Liver (tissue), 9 donors: ENCODE measurements around the gene THAP10. TPM values are rescaled to one million over a fixed set of nuclear protein-coding genes. Genes with fewer than 3 reads are reported as not detected.

Source experiments
- DNase-seq: peaks from one replicate; pipeline ENCODE4 v3.0.0-alpha.2; 2017; ENCODE audit warnings: low spot score
- H3K27ac ChIP-seq, 2 donors: one replicate each; pipeline ENCODE4 v1.7.0; 2013; ENCODE audit warnings: inconsistent platforms in 2 of 2, low read length in 2 of 2, control low read depth in 1 of 2, low read depth in 1 of 2, mild to moderate bottlenecking in 1 of 2
- H3K27me3 ChIP-seq, 4 donors: one replicate each; pipeline versions ENCODE4 v1.6.1 to v1.7.0; 2013; ENCODE audit warnings: low read length in 3 of 4, inconsistent platforms in 1 of 4, mild to moderate bottlenecking in 1 of 4, moderate library complexity in 1 of 4; ENCODE audit not compliant: control insufficient read depth in 4 of 4, insufficient read depth in 4 of 4
- H3K36me3 ChIP-seq, 4 donors: one replicate each; pipeline versions ENCODE4 v1.6.1 to v1.7.0; 2013; ENCODE audit warnings: low read length in 3 of 4, mild to moderate bottlenecking in 3 of 4, low read depth in 1 of 4, moderate library complexity in 1 of 4; ENCODE audit not compliant: control insufficient read depth in 4 of 4, insufficient read depth in 3 of 4
- H3K4me1 ChIP-seq, 4 donors: one replicate each; pipeline versions ENCODE4 v1.6.1 to v1.7.0; 2013; ENCODE audit warnings: low read length in 3 of 4, mild to moderate bottlenecking in 3 of 4, moderate library complexity in 1 of 4; ENCODE audit not compliant: control insufficient read depth in 4 of 4, insufficient read depth in 4 of 4
- H3K4me3 ChIP-seq, 3 donors: one replicate each; pipeline versions ENCODE4 v1.6.1 to v1.7.0; 2013; ENCODE audit warnings: low read length in 3 of 3, control low read depth in 1 of 3, low read depth in 1 of 3, mild to moderate bottlenecking in 1 of 3
- H3K9ac ChIP-seq, 2 donors: one replicate each; pipeline ENCODE4 v1.7.0; 2013; ENCODE audit warnings: low read length in 2 of 2, mild to moderate bottlenecking in 2 of 2, moderate library complexity in 2 of 2, control low read depth in 1 of 2, low read depth in 1 of 2
- H3K9me3 ChIP-seq, 4 donors: one replicate each; pipeline versions ENCODE4 v1.6.1 to v1.7.0; 2013; ENCODE audit warnings: low read length in 3 of 4; ENCODE audit not compliant: control insufficient read depth in 4 of 4
- ATF3 ChIP-seq: IDR thresholded peaks from 2 replicates; pipeline ENCODE4 v1.6.1; 2016; ENCODE audit warnings: antibody characterized with exemption
- CTCF ChIP-seq: fragments of 150-350 bp; IDR thresholded peaks from 2 replicates; pipeline ENCODE4 v1.5.1; 2017; ENCODE audit warnings: improper control_type of control experiment, low read depth, low read length; ENCODE audit not compliant: missing input control
- EGR1 ChIP-seq, 2 donors: IDR thresholded peaks; 2 replicates each; pipeline ENCODE4 v1.6.1; 2016 to 2018; ENCODE audit warnings: antibody characterized with exemption in 2 of 2, low read depth in 2 of 2
- FOXA1 ChIP-seq: IDR thresholded peaks from 2 replicates; pipeline ENCODE4 v1.6.1; 2016; ENCODE audit warnings: antibody characterized with exemption
- FOXA2 ChIP-seq: IDR thresholded peaks from 2 replicates; pipeline ENCODE4 v1.6.1; 2016; ENCODE audit warnings: antibody characterized with exemption
- GABPA ChIP-seq, 2 donors: IDR thresholded peaks in 1 of 2; conservative IDR thresholded peaks in 1 of 2; 2 replicates each; pipeline ENCODE4 v1.6.1; 2016; ENCODE audit warnings: antibody characterized with exemption in 2 of 2, mild to moderate bottlenecking in 1 of 2, moderate library complexity in 1 of 2
- HNF4A ChIP-seq, 2 donors: conservative IDR thresholded peaks; 2 replicates each; pipeline ENCODE4 v1.6.1; 2016; ENCODE audit warnings: antibody characterized with exemption in 2 of 2, mild to moderate bottlenecking in 2 of 2
- HNF4G ChIP-seq: IDR thresholded peaks from 2 replicates; pipeline ENCODE4 v1.6.1; 2016; ENCODE audit warnings: antibody characterized with exemption
- JUND ChIP-seq, 2 donors: IDR thresholded peaks; 2 replicates each; pipeline ENCODE4 v1.6.1; 2016; ENCODE audit warnings: antibody characterized with exemption in 2 of 2
- NR2F2 ChIP-seq: IDR thresholded peaks from 2 replicates; pipeline ENCODE4 v1.6.1; 2016; ENCODE audit warnings: antibody characterized with exemption
- RAD21 ChIP-seq, 2 donors: IDR thresholded peaks; 2 replicates each; pipeline ENCODE4 v1.6.1; 2016; ENCODE audit warnings: antibody characterized with exemption in 2 of 2, mild to moderate bottlenecking in 2 of 2
- RXRA ChIP-seq, 2 donors: IDR thresholded peaks; 2 replicates each; pipeline ENCODE4 v1.6.1; 2017 to 2018; ENCODE audit warnings: antibody characterized with exemption in 2 of 2, mild to moderate bottlenecking in 1 of 2
- SP1 ChIP-seq: IDR thresholded peaks from 2 replicates; pipeline ENCODE4 v1.6.1; 2018; ENCODE audit warnings: antibody characterized with exemption, mild to moderate bottlenecking
- TAF1 ChIP-seq: conservative IDR thresholded peaks from 2 replicates; pipeline ENCODE4 v1.6.1; 2016; ENCODE audit warnings: antibody characterized with exemption, mild to moderate bottlenecking
- YY1 ChIP-seq: IDR thresholded peaks from 2 replicates; pipeline ENCODE4 v1.6.1; 2016; ENCODE audit warnings: antibody characterized with exemption, mild to moderate bottlenecking
- WGBS: extraction: QIAGEN DNeasy Blood & Tissue Kit; methylation state at CpG from one replicate; pipeline ENCODE4 v1.1.7; 2013; 5-methylcytosine and 5-hydroxymethylcytosine counted together
- polyA plus RNA-seq, 2 donors: library from polyadenylated mRNA; stranded (reverse) in 1 of 2; unstranded in 1 of 2; fragments of 200-250 nt in 1 of 2; fragments of >200 nt in 1 of 2; fragmentation: Nextera tagmentation in 1 of 2; extraction: Ambion mirVana in 1 of 2; gene quantifications; one replicate each; pipeline versions ENCODE4 v1.2.1 to v1.2.3, GENCODE V29; 2013 to 2015
- total RNA-seq, 2 donors: library from RNA; depleted of rRNA; stranded (reverse); fragments of >200 nt; gene quantifications; one replicate each; pipeline ENCODE4 v1.2.3, GENCODE V29; 2014
- TF ChIP-seq, protein P1 (sequence below): IDR thresholded peaks from 2 replicates; pipeline ENCODE4 v1.6.1; 2016; ENCODE audit warnings: antibody characterized with exemption
- TF ChIP-seq, protein P2 (sequence below): IDR thresholded peaks from 2 replicates; pipeline ENCODE4 v1.6.1; 2016; ENCODE audit warnings: antibody characterized with exemption
- donor health status: healthy.
- donor health status: healthy.
- donor health status: healthy.
- donor health status: healthy.
- donor health status: healthy.

The THAP10 gene
- total and polyA plus RNA-seq, 4 donors: 0.42 to 0.87 (median 0.73) TPM

DNA sequence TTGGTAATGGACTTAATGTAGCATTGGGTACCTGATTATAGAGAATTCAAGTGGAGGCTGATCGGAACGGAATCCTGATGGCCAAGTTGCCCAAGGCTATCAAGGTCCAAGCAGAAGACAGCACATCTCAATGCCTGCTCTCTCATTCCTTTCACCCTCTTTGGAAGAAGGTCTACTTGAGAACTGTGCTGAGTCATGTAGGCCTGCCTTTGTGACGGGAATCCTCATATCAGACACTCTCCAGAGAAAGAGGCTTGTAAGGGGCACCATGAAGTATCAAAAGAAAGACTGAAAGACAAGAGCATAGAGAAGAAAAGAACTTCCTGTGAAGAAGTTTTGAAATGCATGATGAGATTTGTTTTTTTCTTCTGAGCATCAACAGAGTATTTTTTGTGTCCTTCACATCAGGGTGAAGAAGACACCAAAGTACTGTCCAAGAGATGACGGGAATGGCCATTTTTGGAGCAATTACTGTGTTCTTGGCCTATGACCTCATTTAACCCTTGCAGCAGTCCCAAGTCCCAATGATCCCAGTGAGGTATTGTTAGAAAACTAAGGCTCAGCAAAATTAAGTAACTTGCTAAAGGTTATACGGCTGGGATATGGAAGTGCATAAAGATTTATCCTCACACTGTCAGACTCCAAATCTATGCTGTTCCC is 25.1 kb downstream of the THAP10 start (continued):
- no peak for TF ChIP-seq HNF4G
- TF ChIP-seq, protein P1, sequence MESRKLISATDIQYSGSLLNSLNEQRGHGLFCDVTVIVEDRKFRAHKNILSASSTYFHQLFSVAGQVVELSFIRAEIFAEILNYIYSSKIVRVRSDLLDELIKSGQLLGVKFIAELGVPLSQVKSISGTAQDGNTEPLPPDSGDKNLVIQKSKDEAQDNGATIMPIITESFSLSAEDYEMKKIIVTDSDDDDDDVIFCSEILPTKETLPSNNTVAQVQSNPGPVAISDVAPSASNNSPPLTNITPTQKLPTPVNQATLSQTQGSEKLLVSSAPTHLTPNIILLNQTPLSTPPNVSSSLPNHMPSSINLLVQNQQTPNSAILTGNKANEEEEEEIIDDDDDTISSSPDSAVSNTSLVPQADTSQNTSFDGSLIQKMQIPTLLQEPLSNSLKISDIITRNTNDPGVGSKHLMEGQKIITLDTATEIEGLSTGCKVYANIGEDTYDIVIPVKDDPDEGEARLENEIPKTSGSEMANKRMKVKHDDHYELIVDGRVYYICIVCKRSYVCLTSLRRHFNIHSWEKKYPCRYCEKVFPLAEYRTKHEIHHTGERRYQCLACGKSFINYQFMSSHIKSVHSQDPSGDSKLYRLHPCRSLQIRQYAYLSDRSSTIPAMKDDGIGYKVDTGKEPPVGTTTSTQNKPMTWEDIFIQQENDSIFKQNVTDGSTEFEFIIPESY: no peak
- TF ChIP-seq HNF4A (conservative IDR thresholded peaks at IDR 0.05): no peak
- no peak for TF ChIP-seq RAD21 (IDR thresholded peaks at IDR 0.05)
- TF ChIP-seq, protein P2, sequence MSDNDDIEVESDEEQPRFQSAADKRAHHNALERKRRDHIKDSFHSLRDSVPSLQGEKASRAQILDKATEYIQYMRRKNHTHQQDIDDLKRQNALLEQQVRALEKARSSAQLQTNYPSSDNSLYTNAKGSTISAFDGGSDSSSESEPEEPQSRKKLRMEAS: no peak

- H3K9me3 ChIP-seq: no peaks in the 10 kb centered on the region
- no peak overlapping the region for H3K27ac ChIP-seq
- H3K36me3 ChIP-seq: no peaks in the 10 kb centered on the region
- DNase-seq: no peak
- no peak overlapping the region for H3K4me3 ChIP-seq
- WGBS: 63% methylated on average over 4 of the region's 4 CpGs
- no peaks in the 10 kb centered on the region for H3K27me3 ChIP-seq
- no peaks in the 10 kb centered on the region for H3K4me1 ChIP-seq
- no peak for TF ChIP-seq HNF4G
- TF ChIP-seq FOXA2: no peak
- no peak for TF ChIP-seq FOXA1
- TF ChIP-seq YY1: no peak
- no peak for TF ChIP-seq HNF4A (conservative IDR thresholded peaks at IDR 0.05)
- TF ChIP-seq, protein P1: no peak
- TF ChIP-seq CTCF: no peak
- no peak for TF ChIP-seq SP1
- TF ChIP-seq TAF1: no peak
- no peak for TF ChIP-seq ATF3
- H3K9ac ChIP-seq: no peak overlapping the region
Observed at GRCh38 chr15:70863450-70864218, 28.6 kb downstream of the THAP10 start.

GRCh38 chr15:70859998-70860397 is 32.2 kb downstream of the THAP10 start:
- no peaks in the 10 kb centered on the region for H3K36me3 ChIP-seq
- no peak overlapping the region for H3K9ac ChIP-seq
- WGBS: 86% methylated on average over 11 of the region's 11 CpGs
- H3K4me3 ChIP-seq: no peak overlapping the region
- DNase-seq: no peak
- peaks cover 0 to 3% (median 0%) of the 10 kb centered on the region in 4 donors for H3K4me1 ChIP-seq
- no peak overlapping the region for H3K27ac ChIP-seq
- H3K27me3 ChIP-seq: no peaks in the 10 kb centered on the region
- H3K9me3 ChIP-seq: no peaks in the 10 kb centered on the region
- TF ChIP-seq ATF3 (no peak), HNF4G (no peak), HNF4A (conservative IDR thresholded peaks at IDR 0.05) (no peak), TAF1 (no peak), JUND (IDR thresholded peaks at IDR 0.05) (no peak), RXRA (IDR thresholded peaks at IDR 0.05) (no peak), RAD21 (IDR thresholded peaks at IDR 0.05) (no peak), YY1 (no peak), NR2F2 (no peak), GABPA (IDR thresholded peaks at IDR 0.05 in 1 of 2, conservative IDR thresholded peaks at IDR 0.05 in 1 of 2) (no peak), EGR1 (IDR thresholded peaks at IDR 0.05; ENCODE audit: low read depth in 2 of 2) (no peak), CTCF (no peak)
- TF ChIP-seq, protein P2: no peak
